NCI-H446 treated with DMSO at 0.1 percent for 48 hours (cell line): ENCODE measurements around the gene KIF16B.
"Not testable (repeated sequence)": the region's sequence is repeated elsewhere in the genome, so short reads cannot be mapped to it uniquely, and the experiment has no call there.

ENCODE experiments used
- DNase-seq: peaks from one replicate; lab custom pipeline; 2025; lab: John Stamatoyannopoulos, UW

The KIF16B gene

DNA sequence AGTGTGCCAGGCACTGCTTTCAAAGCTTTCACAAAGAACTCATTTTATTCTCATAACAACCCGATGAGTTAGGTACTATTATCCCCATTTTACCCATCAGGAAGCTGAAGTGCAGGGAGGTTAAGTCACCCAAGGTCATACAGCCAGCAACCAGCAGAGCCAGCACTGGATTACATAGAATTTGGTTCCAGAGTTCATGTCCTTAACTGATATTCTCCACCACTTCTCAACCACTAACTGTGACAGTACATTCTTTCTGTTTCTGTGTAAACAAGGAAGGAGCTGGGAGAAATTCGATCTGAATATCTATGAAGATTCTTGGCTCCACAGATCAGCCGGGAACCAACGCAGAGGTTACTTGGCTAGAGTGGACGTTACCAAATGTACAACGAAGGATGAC is 98.0 kb downstream of the KIF16B start:
- DNase-seq = no peak

DNA sequence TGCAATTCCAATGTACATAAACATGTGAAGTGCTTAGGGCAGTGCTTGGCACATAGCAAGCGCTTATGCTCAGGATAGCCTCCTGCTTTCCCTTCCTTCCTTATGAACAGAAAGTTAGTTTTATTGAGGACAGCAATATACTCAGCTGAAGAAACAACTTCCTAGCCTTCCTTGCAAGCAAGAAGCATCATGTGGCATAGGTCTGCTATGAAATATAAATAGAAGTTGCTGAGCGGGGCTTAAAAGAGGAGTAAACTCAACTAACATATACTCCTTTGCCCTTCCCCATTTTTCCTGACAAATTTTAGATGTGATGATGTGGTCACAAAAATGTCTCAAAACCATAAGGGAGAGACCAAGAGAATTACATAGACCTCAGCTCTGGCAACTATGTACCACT is 98.9 kb downstream of the KIF16B start:
- no peak for DNase-seq

DNA sequence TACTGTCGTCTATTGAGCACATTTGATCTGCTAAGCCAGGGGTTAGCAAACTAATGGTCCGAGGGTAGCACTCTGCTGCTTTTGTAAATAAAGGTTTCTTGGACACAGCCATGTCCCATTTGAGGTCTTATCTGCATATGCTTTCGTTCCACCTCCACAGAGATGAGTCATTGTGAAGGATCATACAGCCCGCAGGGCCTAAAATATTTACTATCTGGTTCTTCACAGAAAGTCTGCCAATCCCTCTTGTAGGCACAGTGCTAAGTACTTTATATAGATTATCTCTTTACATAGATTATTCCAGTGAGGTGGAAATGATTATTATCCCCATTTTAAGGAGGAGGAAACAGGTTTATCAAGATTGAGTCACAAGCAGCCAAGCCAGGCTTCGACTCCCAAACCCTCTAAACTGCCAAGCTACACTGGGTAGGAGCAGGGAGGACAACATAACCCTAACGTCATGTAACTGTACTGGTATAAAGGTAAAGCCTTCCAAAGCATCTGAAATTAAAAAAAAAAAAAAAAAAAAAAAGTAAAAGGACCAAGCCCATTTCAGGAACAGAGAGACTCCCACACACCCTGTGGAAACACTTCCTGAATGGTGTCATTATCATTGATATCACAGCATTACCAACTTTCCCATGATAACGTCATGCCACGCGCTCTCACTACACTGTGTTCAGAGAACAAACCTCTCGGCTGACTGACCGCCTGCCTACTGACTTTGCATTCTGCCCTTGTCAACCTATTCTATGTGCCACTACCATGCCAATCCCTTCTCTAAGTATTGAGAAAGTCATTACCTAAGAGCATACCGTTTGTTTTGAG is 101.0 kb downstream of the KIF16B start:
- no peak for DNase-seq

- DNase-seq = no peak
Measured at GRCh38 chr20:16469395-16469905, 103.8 kb downstream of the KIF16B start.

- peak; percentile 10 for DNase-seq
Measured at GRCh38 chr20:16462711-16463110, 110.5 kb downstream of the KIF16B start.

GRCh38 chr20:16459019-16459700 is 114.1 kb downstream of the KIF16B start:
- peak; percentile 91 for DNase-seq

GRCh38 chr20:16457514-16457913 is 115.7 kb downstream of the KIF16B start:
- DNase-seq = no peak

GRCh38 chr20:16455324-16455723 is 117.9 kb downstream of the KIF16B start:
- no peak for DNase-seq

- DNase-seq = no peak
Measured at GRCh38 chr20:16451982-16452381, 121.3 kb downstream of the KIF16B start.

DNA sequence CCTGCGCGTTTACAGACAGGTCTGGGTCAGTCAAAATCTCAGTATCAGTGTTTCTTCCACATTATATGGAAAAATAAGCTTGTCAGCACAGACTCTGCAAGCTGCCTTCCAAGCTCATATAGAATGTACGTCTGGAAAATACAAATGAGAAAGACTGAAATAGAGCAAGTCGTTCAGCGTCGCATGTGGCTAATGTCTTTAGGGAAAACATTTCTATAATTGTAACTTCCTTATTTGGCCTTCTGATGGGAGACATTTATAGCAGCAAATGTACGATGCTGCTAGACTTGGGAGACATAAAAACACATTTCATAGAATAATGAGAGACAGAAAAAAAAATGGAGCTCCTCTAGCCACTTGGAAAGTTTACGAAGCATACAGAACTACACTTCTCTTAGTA is 122.2 kb downstream of the KIF16B start:
- no peak for DNase-seq

DNA sequence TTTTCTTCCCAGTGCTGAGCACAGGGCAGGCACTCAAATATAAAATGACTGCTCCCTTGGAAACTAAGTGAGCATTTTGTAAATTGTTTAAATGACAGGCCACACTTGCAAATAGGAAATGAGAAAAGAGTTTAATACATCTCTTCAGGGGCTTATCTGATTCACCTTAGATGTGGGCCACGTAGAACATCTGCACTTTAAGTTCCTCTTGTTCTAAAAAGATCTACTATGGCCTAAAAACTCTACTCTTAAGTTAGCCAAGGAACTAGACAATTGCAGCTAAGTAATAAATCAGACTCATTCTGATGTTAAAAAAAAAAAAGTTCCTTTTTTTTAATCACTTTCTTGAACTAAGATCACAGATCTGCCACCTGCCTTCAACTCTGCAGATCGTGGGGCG is 126.3 kb downstream of the KIF16B start:
- DNase-seq = no peak

DNA sequence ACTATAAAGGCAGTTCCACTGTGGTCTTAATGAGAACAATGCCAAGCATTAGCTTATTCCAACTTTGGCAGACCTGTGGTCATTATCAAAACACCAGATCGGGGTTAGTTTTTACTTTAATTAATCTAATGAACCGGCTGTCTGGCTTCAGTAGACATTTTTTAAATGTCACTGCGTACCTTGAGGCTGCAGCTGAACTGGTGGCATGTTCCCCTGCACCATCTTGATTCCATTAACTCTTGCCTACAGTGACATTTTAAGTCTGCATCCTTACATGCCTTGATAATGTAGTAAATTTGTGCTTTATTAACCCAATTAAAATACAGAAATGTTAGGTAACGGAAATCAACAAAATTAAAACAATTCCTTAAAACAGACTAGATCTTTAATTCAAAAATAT is 127.0 kb downstream of the KIF16B start:
- no peak for DNase-seq

DNA sequence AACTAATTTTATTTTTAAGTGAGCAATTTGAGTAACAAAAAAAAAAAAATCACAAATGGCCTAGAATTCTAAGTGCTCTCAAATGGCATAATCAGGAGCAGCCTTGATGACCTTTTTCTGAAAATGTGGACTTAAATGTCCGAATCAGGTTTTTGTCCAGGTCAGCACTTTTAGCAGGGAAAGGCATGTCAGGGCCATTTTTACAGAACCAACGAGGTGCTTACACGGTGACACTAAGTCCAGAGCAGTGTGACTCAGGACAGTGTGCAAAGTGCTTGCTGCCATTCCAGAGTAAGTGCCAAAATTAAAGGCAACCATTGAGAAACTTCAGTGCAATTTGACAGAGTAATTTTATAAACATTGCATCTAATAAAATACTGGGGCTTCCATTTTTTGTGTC is 127.8 kb downstream of the KIF16B start:
- DNase-seq = no peak

GRCh38 chr20:16444057-16444777 is 129.0 kb downstream of the KIF16B start:
- peak; percentile 42 for DNase-seq

GRCh38 chr20:16441546-16442164 is 131.6 kb downstream of the KIF16B start:
- peak; percentile 61 for DNase-seq

GRCh38 chr20:16440686-16441085 is 132.6 kb downstream of the KIF16B start:
- no peak for DNase-seq

DNA sequence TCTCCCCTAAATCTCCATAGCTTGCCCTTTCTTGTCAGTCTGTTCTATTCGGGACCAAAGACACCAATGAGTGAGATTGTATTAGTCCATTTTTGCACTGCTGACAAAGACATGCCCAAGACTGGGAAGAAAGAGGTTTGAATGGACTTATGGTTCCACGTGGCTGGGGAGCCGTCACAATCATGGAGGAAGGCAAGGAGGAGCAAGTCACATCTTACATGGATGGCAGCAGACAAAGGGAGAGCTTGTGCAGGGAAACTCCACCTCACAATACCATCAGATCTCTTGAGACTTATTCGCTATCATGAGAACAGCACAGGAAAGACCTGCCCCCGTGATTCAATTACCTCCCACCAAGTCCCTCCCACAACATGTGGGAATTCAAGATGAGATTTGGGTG is 133.7 kb downstream of the KIF16B start:
- DNase-seq = not testable (repeated sequence)

DNA sequence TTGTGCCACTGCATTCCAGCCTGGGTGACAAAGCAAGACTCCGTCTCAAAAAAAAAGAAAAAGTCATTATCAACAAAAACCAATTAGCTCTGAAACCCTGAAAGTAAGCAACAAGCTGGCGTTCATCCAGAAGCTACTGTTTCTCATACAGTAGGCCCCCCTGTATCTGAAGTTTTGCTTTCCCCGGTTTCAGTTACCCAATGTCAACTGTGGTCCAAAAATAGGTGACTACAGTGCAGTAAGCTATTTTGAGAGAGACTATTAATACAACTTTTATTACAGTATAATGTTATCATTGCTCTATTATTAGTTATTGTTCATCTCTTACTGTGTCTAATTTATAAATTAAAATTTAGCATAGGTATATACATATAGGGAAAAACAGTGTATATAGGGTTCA is 135.1 kb downstream of the KIF16B start:
- DNase-seq = no peak

GRCh38 chr20:16437387-16437996 is 135.8 kb downstream of the KIF16B start:
- no peak for DNase-seq

DNA sequence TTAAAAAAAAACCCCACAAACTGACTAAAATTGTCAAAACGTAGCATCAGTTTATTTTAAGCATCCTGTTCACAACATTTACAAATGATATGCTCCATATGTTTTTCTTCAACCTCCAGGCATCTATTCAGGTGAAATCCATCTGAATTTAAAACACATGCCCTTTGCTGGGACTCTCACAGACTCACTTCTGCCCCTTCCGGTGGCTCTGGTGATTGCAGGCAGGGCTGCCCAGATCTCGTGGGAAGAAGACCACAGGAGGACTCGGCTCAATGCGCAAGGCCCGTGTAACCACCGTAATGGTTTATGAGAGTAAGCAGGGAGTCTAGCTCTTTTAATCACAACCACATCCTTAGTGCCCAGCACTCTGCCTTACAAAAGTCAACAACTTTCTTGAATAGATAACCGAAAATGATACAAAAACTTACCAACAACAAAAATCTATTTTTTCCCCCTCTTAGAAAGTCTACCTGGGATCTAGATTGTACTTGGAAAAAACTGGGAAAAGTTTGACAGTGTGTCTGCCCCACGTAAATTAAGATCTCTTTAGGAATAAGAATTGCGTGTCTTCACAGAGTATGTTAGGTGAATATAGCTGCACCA is 139.1 kb downstream of the KIF16B start:
- DNase-seq = no peak

DNA sequence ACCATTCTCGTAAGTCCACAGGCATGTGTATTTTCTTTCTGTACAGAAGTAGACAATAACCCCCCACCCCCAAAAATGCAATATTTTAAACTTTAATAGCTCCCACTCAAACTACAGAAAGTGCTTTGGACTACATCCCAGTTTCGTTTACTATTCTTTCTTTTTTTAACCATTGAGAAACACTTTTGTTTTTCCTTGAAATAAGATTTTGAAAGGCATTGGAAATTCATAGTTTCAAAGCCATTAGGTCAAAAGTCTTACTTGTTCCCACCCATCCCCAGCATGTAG is 140.0 kb downstream of the KIF16B start:
- DNase-seq = no peak
